HG03354 (cell line): ENCODE measurements around the gene ASIC5.
A peak's percentile ranks its signal among the peaks of the same experiment; 100 is the strongest.
"Not testable (repeated sequence)": the region's sequence is repeated elsewhere in the genome, so short reads cannot be mapped to it uniquely, and the experiment has no call there.

Source experiments
- ATAC-seq: cut with Tn5 transposase; IDR thresholded peaks from one replicate; pipeline ENCODE4 v1.9.1; 2021; ENCODE audit warnings: mild to moderate bottlenecking; ENCODE audit not compliant: unreplicated experiment, poor library complexity, severe bottlenecking

Gene ASIC5, protein sequence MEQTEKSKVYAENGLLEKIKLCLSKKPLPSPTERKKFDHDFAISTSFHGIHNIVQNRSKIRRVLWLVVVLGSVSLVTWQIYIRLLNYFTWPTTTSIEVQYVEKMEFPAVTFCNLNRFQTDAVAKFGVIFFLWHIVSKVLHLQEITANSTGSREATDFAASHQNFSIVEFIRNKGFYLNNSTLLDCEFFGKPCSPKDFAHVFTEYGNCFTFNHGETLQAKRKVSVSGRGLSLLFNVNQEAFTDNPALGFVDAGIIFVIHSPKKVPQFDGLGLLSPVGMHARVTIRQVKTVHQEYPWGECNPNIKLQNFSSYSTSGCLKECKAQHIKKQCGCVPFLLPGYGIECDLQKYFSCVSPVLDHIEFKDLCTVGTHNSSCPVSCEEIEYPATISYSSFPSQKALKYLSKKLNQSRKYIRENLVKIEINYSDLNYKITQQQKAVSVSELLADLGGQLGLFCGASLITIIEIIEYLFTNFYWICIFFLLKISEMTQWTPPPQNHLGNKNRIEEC

DNA sequence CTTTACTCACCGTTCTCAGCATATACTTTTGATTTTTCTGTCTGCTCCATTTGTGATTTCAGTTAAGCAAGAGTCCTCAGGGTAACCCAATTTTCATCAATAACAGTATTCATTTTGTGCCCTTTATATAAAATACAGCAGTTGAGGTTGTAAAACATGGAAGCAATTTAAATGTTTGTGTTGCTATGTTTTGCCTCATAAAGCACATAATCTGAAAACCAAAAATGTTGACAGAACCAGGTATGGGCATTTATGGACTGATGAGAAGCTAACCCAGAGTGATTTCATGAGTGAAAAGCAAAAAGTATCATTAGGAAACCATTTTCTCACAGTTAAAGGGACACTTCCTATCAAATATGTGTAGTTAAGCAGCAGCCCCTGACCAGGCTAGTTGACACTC is at the start of gene ASIC5:
Gene ASIC5 (minus strand): TSS at position 101 of the 400 bp plus-strand sequence. CDS start 51 bp downstream, at position 50.
- ATAC-seq = no peak

GRCh38 chr4:155914782-155915181 is 48.7 kb upstream of the ASIC5 start:
- no peak for ATAC-seq

GRCh38 chr4:155911905-155912304 is 45.8 kb upstream of the ASIC5 start:
- ATAC-seq = no peak

- ATAC-seq = no peak
These were observed 43.6 kb upstream of the ASIC5 start for GRCh38 chr4:155909615-155910226.

DNA sequence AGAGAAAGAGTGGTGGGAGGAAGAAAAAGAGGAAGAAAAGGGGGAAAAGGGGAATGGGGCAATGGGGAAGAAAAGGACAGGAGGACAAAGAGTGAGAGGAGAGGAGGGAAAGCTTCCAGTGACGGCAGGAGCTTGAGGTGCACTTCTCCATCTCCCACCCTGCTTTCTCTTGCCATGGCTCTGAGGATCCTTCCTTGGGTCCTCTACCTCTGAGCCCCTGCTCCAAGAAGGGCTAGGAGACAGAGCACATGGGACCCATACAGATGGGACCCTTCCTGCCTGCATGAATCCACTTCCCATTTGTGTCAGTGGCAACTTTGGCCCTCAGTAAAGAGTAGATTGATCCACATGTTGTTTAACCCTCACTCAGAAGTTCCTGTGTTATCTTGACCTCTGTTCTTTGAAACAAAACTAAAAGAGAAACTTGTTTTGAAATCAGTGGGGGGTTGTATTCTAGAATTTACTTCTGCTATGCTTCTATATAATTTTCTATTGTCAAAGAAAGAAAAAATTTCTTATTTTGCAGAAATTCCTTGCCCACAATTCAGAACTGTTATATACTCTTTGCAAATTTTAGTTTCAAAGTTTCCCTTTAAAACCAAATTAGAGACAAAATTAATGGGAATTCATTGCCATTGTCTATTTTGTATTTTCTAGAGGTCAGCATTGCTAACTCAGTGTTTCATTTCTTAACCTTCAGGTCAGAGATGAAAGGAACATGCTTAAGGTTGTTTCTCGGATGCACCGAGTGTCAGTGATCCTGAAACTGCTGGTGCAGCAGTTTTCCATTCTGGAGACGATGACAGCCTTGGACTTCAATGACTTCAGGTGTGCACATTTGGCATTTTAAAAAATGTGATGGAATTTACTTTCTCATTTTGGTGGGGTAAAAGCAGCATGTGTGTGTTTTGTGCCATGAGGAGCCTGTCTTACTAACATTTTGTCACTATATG is 42.4 kb upstream of the ASIC5 start:
- ATAC-seq = peak; percentile 86

GRCh38 chr4:155907556-155907955 is 41.5 kb upstream of the ASIC5 start:
- ATAC-seq = no peak

- no peak for ATAC-seq
These were observed 40.6 kb upstream of the ASIC5 start for GRCh38 chr4:155906554-155907247.

DNA sequence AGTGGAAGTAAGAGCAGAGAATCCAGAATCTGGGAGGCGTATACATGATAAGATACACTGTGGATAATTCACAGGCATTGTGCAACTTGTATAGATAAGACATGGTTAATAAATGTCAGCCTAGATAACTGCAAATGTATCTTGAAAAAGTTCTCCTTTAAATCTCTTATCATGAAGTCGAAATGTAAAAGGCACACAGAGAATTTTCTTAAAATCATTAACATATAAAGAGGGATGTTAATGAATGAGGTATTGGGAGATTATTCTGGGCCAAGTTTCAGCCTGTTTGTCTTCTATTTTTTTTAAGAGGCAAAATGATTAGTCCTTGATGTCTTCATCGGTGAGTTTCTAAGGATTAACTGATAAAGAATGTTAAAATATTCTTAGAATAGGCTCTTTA is 38.3 kb upstream of the ASIC5 start:
- ATAC-seq = no peak

GRCh38 chr4:155903453-155903852 is 37.4 kb upstream of the ASIC5 start, which contains the start of gene TDO2:
Gene TDO2, plus strand, starts transcription at chr4:155903696. Its CDS starts 63 bp downstream, at chr4:155903759.
- ATAC-seq = no peak

DNA sequence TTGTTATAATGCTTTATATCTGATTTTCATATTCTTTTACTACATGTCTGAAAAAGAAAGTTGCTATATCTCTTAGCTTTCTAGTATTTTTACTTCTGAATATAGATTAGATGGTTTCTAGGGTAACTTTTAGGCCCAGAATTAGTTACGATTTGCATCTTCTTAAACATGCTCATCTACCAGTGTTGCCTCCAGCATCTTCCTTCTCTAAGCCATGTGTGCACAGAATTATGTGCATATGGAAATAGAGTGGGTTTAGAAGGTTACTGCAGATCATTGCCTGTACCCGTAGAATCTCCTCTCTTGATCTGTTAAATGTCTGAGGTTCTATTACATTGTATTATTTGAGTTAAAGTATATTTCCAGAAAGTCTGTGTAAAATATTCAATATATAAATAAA is 34.9 kb upstream of the ASIC5 start:
- ATAC-seq = no peak

- no peak for ATAC-seq
These were observed 34.3 kb upstream of the ASIC5 start for GRCh38 chr4:155900381-155900780.

- ATAC-seq = no peak
These were observed 33.8 kb upstream of the ASIC5 start for GRCh38 chr4:155899891-155900290.

DNA sequence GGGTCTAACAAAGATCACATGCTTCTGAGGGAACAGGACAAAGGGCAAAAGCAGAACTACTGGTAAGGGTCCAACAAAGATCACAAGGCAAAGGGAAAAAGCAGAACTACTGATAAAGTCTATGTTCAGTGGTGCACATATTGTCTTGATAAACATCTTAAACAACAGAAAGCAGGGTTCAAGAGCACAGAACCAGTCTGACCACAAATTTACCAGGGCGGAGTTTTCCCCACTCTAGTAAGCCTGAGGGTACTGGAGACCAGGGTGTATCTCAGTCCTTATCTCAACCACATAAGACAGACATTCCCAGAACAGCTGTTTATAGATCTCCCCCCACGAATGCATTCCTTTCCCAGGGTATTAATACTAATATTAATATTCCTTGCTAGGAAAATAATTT is 32.3 kb upstream of the ASIC5 start:
- not testable (repeated sequence) for ATAC-seq

DNA sequence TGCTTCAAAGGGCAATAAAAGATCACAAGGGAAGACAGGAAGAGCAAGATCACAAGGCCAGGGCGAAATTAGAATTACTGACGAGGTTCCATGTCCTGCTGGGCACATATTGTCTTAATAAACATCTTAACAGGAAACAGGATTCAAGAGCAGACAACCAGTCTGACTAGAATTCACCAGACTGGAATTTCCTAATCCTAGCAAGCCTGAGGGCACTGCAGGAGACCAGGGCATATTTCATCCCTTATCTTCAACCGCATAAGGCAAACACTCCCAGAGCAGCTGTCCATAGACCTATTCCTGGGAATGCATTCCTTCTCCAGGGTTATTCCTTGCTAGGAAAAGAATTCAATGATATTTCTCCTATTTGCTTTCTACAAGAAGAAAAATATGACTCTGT is 25.0 kb upstream of the ASIC5 start:
- no peak for ATAC-seq

DNA sequence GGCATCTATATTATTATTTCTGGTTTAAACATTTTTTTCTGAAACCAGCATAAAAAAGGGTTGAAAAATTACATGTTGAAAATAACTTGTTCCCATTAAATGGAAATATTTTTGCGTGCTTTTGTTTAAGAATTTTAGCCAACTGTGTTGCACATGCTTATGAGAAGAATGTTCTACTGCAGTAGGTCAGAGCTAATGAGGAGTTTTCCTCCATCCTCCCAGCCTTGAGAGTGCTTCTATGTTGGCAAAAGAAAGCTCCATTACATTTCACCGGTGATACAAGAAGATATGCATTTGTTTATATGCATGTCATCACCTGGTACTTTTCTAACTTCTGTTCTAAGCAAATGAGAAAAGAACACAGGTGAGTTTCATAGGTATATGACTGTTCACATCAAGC is 23.9 kb upstream of the ASIC5 start:
- ATAC-seq = no peak

DNA sequence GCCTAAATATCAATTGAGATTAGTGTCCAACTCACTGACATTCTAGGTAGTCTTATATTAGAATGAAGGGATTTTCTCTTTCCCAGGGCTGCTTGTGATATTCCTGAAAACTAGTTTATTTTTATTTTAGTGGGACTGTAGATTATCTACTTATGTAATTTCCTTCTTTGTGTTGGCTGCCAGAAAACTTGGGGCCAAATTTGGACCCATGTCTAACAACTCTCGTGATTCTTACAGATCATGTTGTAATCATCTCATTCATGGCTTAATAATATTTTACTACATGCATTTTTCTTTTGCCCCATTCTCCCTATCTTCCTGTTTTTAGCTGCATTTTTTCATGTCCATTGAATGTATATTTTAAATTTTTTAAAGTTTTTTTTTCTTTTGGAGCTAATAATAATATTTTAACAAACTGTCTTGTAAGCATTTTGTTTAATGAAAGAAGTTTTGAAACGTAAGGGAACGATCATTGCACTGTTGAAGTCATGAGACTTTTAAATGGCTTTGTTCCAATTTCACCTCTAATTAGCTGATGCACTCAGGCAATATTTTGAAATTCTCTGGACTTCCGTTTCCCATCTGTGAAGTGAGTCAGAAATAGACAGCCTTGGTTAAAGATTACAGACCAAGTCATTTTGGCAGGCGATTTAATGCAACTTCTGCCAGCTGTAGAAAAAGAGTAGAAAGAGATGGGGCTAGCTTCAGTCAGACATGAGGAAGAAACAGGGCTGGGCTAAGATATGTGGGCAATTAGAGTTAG is 23.1 kb upstream of the ASIC5 start:
- peak; percentile 98 for ATAC-seq

DNA sequence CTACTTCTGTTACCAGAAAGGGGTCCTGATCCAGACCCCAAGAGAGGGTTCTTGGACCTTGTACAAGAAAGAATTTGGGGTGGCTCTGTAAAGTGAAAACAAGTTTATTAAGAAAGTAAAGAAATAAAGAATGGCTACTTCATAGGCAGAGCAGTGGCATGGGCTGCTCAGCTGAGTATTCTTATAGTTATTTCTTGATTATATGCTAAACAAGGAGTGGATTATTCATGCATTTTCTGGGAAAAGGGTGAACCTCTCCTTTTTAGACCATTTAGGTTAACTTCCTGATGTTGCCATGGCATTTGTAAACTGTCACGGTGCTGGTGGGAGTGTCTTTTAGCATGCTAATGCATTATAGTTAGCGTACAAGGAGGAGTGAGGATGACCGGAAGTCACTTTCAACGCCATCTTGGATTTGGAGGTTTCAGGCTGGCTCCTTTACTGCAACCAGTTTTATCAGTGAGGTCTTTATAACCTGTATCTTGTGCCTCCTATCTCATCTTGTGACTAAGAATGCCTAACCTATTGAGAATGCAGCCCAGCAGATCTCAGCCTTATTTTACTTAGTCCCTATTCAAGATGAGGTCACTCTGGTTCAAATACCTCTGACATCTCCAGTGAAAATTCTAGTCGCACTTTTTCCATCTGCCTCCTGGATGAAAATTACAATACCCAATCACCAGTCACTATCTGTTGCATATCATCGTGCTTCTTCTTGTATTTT is 21.9 kb upstream of the ASIC5 start:
- no peak for ATAC-seq

- ATAC-seq = no peak
These were observed 21.0 kb upstream of the ASIC5 start for GRCh38 chr4:155887045-155887444.
